ENCODE measurements around the gene FBN2. TPM values are rescaled to one million over a fixed set of nuclear protein-coding genes. Genes with fewer than 3 reads are reported as not detected.
"Not testable (repeated sequence)": the region's sequence is repeated elsewhere in the genome, so short reads cannot be mapped to it uniquely, and the experiment has no call there.

The FBN2 gene
- total RNA-seq, 1 donor from 2014 or later, result 86.1 TPM

GRCh38 chr5:128412145-128412930 is 125.7 kb downstream of the FBN2 start:
- Histone ChIP-seq H3K9ac (ENCODE audit: low read depth in 1 of 3, low read length in 3 of 3) (no peak overlapping the region), H3K27me3 (ENCODE audit: control insufficient read depth in 3 of 3, insufficient read depth in 3 of 3, low read length in 3 of 3) (no peaks in the 10 kb centered on the region), H3K27ac (ENCODE audit: low read depth, low read length) (no peak overlapping the region), H3K4me1 (ENCODE audit: control insufficient read depth in 3 of 3, insufficient read depth in 3 of 3, low read length in 3 of 3) (no peaks in the 10 kb centered on the region), H3K9me3 (ENCODE audit: control insufficient read depth in 3 of 3, low read length in 3 of 3) (no peaks in the 10 kb centered on the region), H3K36me3 (ENCODE audit: control insufficient read depth in 3 of 3, insufficient read depth in 3 of 3, low read length in 3 of 3) (no peaks in the 10 kb centered on the region), H3K4me3 (ENCODE audit: low read length in 3 of 3) (no peak overlapping the region)

GRCh38 chr5:128409166-128409800 is 128.8 kb downstream of the FBN2 start:
- H3K36me3 ChIP-seq (ENCODE audit: control insufficient read depth in 3 of 3, insufficient read depth in 3 of 3, low read length in 3 of 3), result no peaks in the 10 kb centered on the region
- H3K27me3 ChIP-seq (ENCODE audit: control insufficient read depth in 3 of 3, insufficient read depth in 3 of 3, low read length in 3 of 3), result no peaks in the 10 kb centered on the region
- no peak overlapping the region for H3K27ac ChIP-seq (ENCODE audit: low read depth, low read length)
- H3K9me3 ChIP-seq (ENCODE audit: control insufficient read depth in 3 of 3, low read length in 3 of 3), result no peaks in the 10 kb centered on the region
- no peak overlapping the region for H3K4me3 ChIP-seq (ENCODE audit: low read length in 3 of 3)
- H3K9ac ChIP-seq (ENCODE audit: low read depth in 1 of 3, low read length in 3 of 3), result no peak overlapping the region
- H3K4me1 ChIP-seq (ENCODE audit: control insufficient read depth in 3 of 3, insufficient read depth in 3 of 3, low read length in 3 of 3), result no peaks in the 10 kb centered on the region

- no peaks in the 10 kb centered on the region for H3K27me3 ChIP-seq (ENCODE audit: control insufficient read depth in 3 of 3, insufficient read depth in 3 of 3, low read length in 3 of 3)
- no peak overlapping the region for H3K9ac ChIP-seq (ENCODE audit: low read depth in 1 of 3, low read length in 3 of 3)
- H3K9me3 ChIP-seq (ENCODE audit: control insufficient read depth in 3 of 3, low read length in 3 of 3), result no peaks in the 10 kb centered on the region
- no peak overlapping the region for H3K27ac ChIP-seq (ENCODE audit: low read depth, low read length)
- H3K4me3 ChIP-seq (ENCODE audit: low read length in 3 of 3), result no peak overlapping the region
- H3K4me1 ChIP-seq (ENCODE audit: control insufficient read depth in 3 of 3, insufficient read depth in 3 of 3, low read length in 3 of 3), result no peaks in the 10 kb centered on the region
- no peaks in the 10 kb centered on the region for H3K36me3 ChIP-seq (ENCODE audit: control insufficient read depth in 3 of 3, insufficient read depth in 3 of 3, low read length in 3 of 3)
Observed at GRCh38 chr5:128408622-128409021, 129.4 kb downstream of the FBN2 start.

GRCh38 chr5:128407944-128408343 is 130.1 kb downstream of the FBN2 start:
- no peaks in the 10 kb centered on the region for H3K4me1 ChIP-seq (ENCODE audit: control insufficient read depth in 3 of 3, insufficient read depth in 3 of 3, low read length in 3 of 3)
- H3K27me3 ChIP-seq (ENCODE audit: control insufficient read depth in 3 of 3, insufficient read depth in 3 of 3, low read length in 3 of 3), result no peaks in the 10 kb centered on the region
- H3K27ac ChIP-seq (ENCODE audit: low read depth, low read length), result no peak overlapping the region
- no peak overlapping the region for H3K9ac ChIP-seq (ENCODE audit: low read depth in 1 of 3, low read length in 3 of 3)
- H3K36me3 ChIP-seq (ENCODE audit: control insufficient read depth in 3 of 3, insufficient read depth in 3 of 3, low read length in 3 of 3), result no peaks in the 10 kb centered on the region
- H3K4me3 ChIP-seq (ENCODE audit: low read length in 3 of 3), result no peak overlapping the region
- no peaks in the 10 kb centered on the region for H3K9me3 ChIP-seq (ENCODE audit: control insufficient read depth in 3 of 3, low read length in 3 of 3)

GRCh38 chr5:128406803-128407202 is 131.2 kb downstream of the FBN2 start:
- Histone ChIP-seq H3K9ac (ENCODE audit: low read depth in 1 of 3, low read length in 3 of 3) (no peak overlapping the region), H3K4me1 (ENCODE audit: control insufficient read depth in 3 of 3, insufficient read depth in 3 of 3, low read length in 3 of 3) (no peaks in the 10 kb centered on the region), H3K9me3 (ENCODE audit: control insufficient read depth in 3 of 3, low read length in 3 of 3) (no peaks in the 10 kb centered on the region), H3K27me3 (ENCODE audit: control insufficient read depth in 3 of 3, insufficient read depth in 3 of 3, low read length in 3 of 3) (no peaks in the 10 kb centered on the region), H3K36me3 (ENCODE audit: control insufficient read depth in 3 of 3, insufficient read depth in 3 of 3, low read length in 3 of 3) (no peaks in the 10 kb centered on the region), H3K4me3 (ENCODE audit: low read length in 3 of 3) (no peak overlapping the region), H3K27ac (ENCODE audit: low read depth, low read length) (no peak overlapping the region)

- no peaks in the 10 kb centered on the region for H3K36me3 ChIP-seq (ENCODE audit: control insufficient read depth in 3 of 3, insufficient read depth in 3 of 3, low read length in 3 of 3)
- H3K9ac ChIP-seq (ENCODE audit: low read depth in 1 of 3, low read length in 3 of 3), result no peak overlapping the region
- no peaks in the 10 kb centered on the region for H3K9me3 ChIP-seq (ENCODE audit: control insufficient read depth in 3 of 3, low read length in 3 of 3)
Observed at GRCh38 chr5:128405159-128405558, 132.9 kb downstream of the FBN2 start.

GRCh38 chr5:128403333-128403732 is 134.7 kb downstream of the FBN2 start:
- no peaks in the 10 kb centered on the region for H3K36me3 ChIP-seq (ENCODE audit: control insufficient read depth in 3 of 3, insufficient read depth in 3 of 3, low read length in 3 of 3)
- H3K27ac ChIP-seq (ENCODE audit: low read depth, low read length), result no peak overlapping the region
- no peaks in the 10 kb centered on the region for H3K9me3 ChIP-seq (ENCODE audit: control insufficient read depth in 3 of 3, low read length in 3 of 3)
- no peak overlapping the region for H3K4me3 ChIP-seq (ENCODE audit: low read length in 3 of 3)
- H3K27me3 ChIP-seq (ENCODE audit: control insufficient read depth in 3 of 3, insufficient read depth in 3 of 3, low read length in 3 of 3), result no peaks in the 10 kb centered on the region
- no peaks in the 10 kb centered on the region for H3K4me1 ChIP-seq (ENCODE audit: control insufficient read depth in 3 of 3, insufficient read depth in 3 of 3, low read length in 3 of 3)
- H3K9ac ChIP-seq (ENCODE audit: low read depth in 1 of 3, low read length in 3 of 3), result no peak overlapping the region

More at GRCh38 chr5:128405159-128405558, 132.9 kb downstream of the FBN2 start:
- Histone ChIP-seq H3K27me3 (ENCODE audit: control insufficient read depth in 3 of 3, insufficient read depth in 3 of 3, low read length in 3 of 3) (no peaks in the 10 kb centered on the region), H3K4me1 (ENCODE audit: control insufficient read depth in 3 of 3, insufficient read depth in 3 of 3, low read length in 3 of 3) (no peaks in the 10 kb centered on the region), H3K4me3 (ENCODE audit: low read length in 3 of 3) (no peak overlapping the region), H3K27ac (ENCODE audit: low read depth, low read length) (no peak overlapping the region)

GRCh38 chr5:128402506-128402905 is 135.5 kb downstream of the FBN2 start:
- Histone ChIP-seq H3K36me3 (ENCODE audit: control insufficient read depth in 3 of 3, insufficient read depth in 3 of 3, low read length in 3 of 3) (no peaks in the 10 kb centered on the region), H3K9ac (ENCODE audit: low read depth in 1 of 3, low read length in 3 of 3) (no peak overlapping the region), H3K4me3 (ENCODE audit: low read length in 3 of 3) (no peak overlapping the region), H3K27me3 (ENCODE audit: control insufficient read depth in 3 of 3, insufficient read depth in 3 of 3, low read length in 3 of 3) (no peaks in the 10 kb centered on the region), H3K9me3 (ENCODE audit: control insufficient read depth in 3 of 3, low read length in 3 of 3) (no peaks in the 10 kb centered on the region), H3K27ac (ENCODE audit: low read depth, low read length) (no peak overlapping the region), H3K4me1 (ENCODE audit: control insufficient read depth in 3 of 3, insufficient read depth in 3 of 3, low read length in 3 of 3) (no peaks in the 10 kb centered on the region)

GRCh38 chr5:128400766-128401165 is 137.3 kb downstream of the FBN2 start:
- H3K9ac ChIP-seq (ENCODE audit: low read depth in 1 of 3, low read length in 3 of 3); H3K4me3 ChIP-seq (ENCODE audit: low read length in 3 of 3); H3K27ac ChIP-seq (ENCODE audit: low read depth, low read length); H3K36me3 ChIP-seq (ENCODE audit: control insufficient read depth in 3 of 3, insufficient read depth in 3 of 3, low read length in 3 of 3); H3K27me3 ChIP-seq (ENCODE audit: control insufficient read depth in 3 of 3, insufficient read depth in 3 of 3, low read length in 3 of 3); H3K9me3 ChIP-seq (ENCODE audit: control insufficient read depth in 3 of 3, low read length in 3 of 3); H3K4me1 ChIP-seq (ENCODE audit: control insufficient read depth in 3 of 3, insufficient read depth in 3 of 3, low read length in 3 of 3): not testable (repeated sequence)

GRCh38 chr5:128399111-128399510 is 138.9 kb downstream of the FBN2 start:
- Histone ChIP-seq H3K27me3 (ENCODE audit: control insufficient read depth in 3 of 3, insufficient read depth in 3 of 3, low read length in 3 of 3) (no peaks in the 10 kb centered on the region), H3K27ac (ENCODE audit: low read depth, low read length) (no peak overlapping the region), H3K9ac (ENCODE audit: low read depth in 1 of 3, low read length in 3 of 3) (no peak overlapping the region), H3K36me3 (ENCODE audit: control insufficient read depth in 3 of 3, insufficient read depth in 3 of 3, low read length in 3 of 3) (no peaks in the 10 kb centered on the region), H3K9me3 (ENCODE audit: control insufficient read depth in 3 of 3, low read length in 3 of 3) (no peaks in the 10 kb centered on the region), H3K4me3 (ENCODE audit: low read length in 3 of 3) (no peak overlapping the region), H3K4me1 (ENCODE audit: control insufficient read depth in 3 of 3, insufficient read depth in 3 of 3, low read length in 3 of 3) (no peaks in the 10 kb centered on the region)
